Neural cell (in vitro differentiated cells): ENCODE measurements around the gene SF1.

ENCODE experiments used
- EP300 ChIP-seq: fragments of 450-650 bp; conservative IDR thresholded peaks from 2 replicates; pipeline ENCODE4 v1.6.1; 2014; ENCODE audit warnings: antibody characterized with exemption, mild to moderate bottlenecking, moderate library complexity; ENCODE audit not compliant: poor library complexity, severe bottlenecking
- EZH2 ChIP-seq: fragments of 200-600, 300-800 bp; shearing (Covaris generic), sonication (generic); IDR thresholded peaks from 2 replicates; pipeline ENCODE4 v1.6.1; 2014; ENCODE audit warnings: antibody characterized with exemption, low read length, borderline replicate concordance, mild to moderate bottlenecking; ENCODE audit not compliant: insufficient read depth, poor library complexity, severe bottlenecking
- POLR2AphosphoS5 ChIP-seq: IDR thresholded peaks from 2 replicates; pipeline ENCODE4 v1.6.1; 2012
- RAD21 ChIP-seq: fragments of 450-650 bp; conservative IDR thresholded peaks from 2 replicates; pipeline ENCODE4 v1.6.1; 2014; ENCODE audit warnings: antibody characterized with exemption, mild to moderate bottlenecking, moderate library complexity
- SMC3 ChIP-seq: fragments of 450-650 bp; conservative IDR thresholded peaks from 2 replicates; pipeline ENCODE4 v1.6.1; 2014; ENCODE audit warnings: antibody characterized with exemption, mild to moderate bottlenecking, moderate library complexity; ENCODE audit not compliant: poor library complexity
- TAF1 ChIP-seq: IDR thresholded peaks from 2 replicates; pipeline ENCODE4 v1.6.1; 2012; ENCODE audit warnings: low read depth
- TF ChIP-seq, protein P1 (sequence below): fragments of 450-650 bp; IDR thresholded peaks from 2 replicates; pipeline ENCODE4 v1.5.1; 2014; ENCODE audit warnings: antibody characterized with exemption, mild to moderate bottlenecking, moderate library complexity; ENCODE audit not compliant: poor library complexity, severe bottlenecking
- TF ChIP-seq, protein P2 (sequence below): IDR thresholded peaks from 2 replicates; pipeline ENCODE4 v1.6.1; 2012; ENCODE audit warnings: borderline replicate concordance

DNA sequence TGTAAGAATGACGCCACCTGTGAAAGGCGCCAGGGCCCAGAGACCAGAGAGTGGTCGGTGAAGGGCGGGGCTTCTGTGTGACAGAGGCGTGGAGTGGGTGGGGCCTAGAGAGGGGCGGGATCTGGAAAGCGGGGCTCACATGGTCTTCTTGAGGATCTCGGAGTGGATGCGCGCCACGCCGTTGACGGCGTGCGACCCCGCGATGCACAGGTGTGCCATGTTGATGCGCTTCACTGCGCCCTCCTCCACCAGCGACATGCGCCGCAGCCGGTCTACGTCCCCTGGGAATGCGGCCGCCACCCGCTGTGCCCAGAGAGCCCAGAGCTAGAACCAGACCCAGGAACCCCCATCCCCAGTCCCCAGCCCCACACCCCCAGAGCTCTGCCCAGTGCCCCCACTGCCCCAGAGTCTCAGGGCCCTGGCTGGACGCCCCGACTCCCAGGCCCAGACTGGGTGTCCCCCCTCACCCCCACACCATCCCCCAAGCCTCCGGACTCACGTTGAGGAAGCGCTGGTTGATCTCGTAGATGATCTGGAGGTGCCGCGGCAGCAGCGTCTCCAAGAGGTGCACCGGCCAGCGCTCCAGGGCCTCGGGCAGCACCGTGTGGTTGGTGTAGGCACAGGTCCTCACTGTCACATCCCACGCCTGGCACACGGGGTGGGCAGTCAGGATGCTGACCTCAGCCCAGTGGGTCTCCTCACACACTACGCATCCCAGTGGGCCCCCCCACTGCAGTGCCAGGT is 24.8 kb downstream of the SF1 start:
- TF ChIP-seq, protein P1, sequence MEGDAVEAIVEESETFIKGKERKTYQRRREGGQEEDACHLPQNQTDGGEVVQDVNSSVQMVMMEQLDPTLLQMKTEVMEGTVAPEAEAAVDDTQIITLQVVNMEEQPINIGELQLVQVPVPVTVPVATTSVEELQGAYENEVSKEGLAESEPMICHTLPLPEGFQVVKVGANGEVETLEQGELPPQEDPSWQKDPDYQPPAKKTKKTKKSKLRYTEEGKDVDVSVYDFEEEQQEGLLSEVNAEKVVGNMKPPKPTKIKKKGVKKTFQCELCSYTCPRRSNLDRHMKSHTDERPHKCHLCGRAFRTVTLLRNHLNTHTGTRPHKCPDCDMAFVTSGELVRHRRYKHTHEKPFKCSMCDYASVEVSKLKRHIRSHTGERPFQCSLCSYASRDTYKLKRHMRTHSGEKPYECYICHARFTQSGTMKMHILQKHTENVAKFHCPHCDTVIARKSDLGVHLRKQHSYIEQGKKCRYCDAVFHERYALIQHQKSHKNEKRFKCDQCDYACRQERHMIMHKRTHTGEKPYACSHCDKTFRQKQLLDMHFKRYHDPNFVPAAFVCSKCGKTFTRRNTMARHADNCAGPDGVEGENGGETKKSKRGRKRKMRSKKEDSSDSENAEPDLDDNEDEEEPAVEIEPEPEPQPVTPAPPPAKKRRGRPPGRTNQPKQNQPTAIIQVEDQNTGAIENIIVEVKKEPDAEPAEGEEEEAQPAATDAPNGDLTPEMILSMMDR: no peak
- TF ChIP-seq TAF1 (no peak), EP300 (no peak), EZH2 (no peak), RAD21 (no peak), POLR2AphosphoS5 (no peak), SMC3 (no peak)
- TF ChIP-seq, protein P2, sequence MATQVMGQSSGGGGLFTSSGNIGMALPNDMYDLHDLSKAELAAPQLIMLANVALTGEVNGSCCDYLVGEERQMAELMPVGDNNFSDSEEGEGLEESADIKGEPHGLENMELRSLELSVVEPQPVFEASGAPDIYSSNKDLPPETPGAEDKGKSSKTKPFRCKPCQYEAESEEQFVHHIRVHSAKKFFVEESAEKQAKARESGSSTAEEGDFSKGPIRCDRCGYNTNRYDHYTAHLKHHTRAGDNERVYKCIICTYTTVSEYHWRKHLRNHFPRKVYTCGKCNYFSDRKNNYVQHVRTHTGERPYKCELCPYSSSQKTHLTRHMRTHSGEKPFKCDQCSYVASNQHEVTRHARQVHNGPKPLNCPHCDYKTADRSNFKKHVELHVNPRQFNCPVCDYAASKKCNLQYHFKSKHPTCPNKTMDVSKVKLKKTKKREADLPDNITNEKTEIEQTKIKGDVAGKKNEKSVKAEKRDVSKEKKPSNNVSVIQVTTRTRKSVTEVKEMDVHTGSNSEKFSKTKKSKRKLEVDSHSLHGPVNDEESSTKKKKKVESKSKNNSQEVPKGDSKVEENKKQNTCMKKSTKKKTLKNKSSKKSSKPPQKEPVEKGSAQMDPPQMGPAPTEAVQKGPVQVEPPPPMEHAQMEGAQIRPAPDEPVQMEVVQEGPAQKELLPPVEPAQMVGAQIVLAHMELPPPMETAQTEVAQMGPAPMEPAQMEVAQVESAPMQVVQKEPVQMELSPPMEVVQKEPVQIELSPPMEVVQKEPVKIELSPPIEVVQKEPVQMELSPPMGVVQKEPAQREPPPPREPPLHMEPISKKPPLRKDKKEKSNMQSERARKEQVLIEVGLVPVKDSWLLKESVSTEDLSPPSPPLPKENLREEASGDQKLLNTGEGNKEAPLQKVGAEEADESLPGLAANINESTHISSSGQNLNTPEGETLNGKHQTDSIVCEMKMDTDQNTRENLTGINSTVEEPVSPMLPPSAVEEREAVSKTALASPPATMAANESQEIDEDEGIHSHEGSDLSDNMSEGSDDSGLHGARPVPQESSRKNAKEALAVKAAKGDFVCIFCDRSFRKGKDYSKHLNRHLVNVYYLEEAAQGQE: no peak
